ENCODE data around the gene TBPL1.

Gene TBPL1

GRCh38 chr6:134014588-134015137 lies 61.6 kb downstream of the TBPL1 start:
- H3K36me3 ChIP-seq (ENCODE audit: insufficient read depth, low read length) = no peaks in the 10 kb centered on the region
- H3K9me3 ChIP-seq (ENCODE audit: low read length) = peaks cover 2% of the 10 kb centered on the region
- H2AFZ ChIP-seq (ENCODE audit: low read depth, low read length) = no peak overlapping the region
- no peak overlapping the region for H3K4me3 ChIP-seq (ENCODE audit: low read length)
- H3K27me3 ChIP-seq (ENCODE audit: insufficient read depth, low read length) = no peaks in the 10 kb centered on the region
- H3K4me1 ChIP-seq (ENCODE audit: insufficient read depth, low read length) = no peaks in the 10 kb centered on the region

GRCh38 chr6:134015719-134016557 lies 62.9 kb downstream of the TBPL1 start:
- Histone ChIP-seq H3K36me3 (ENCODE audit: insufficient read depth, low read length) (no peaks in the 10 kb centered on the region), H3K9me3 (ENCODE audit: low read length) (peaks cover 2% of the 10 kb centered on the region), H3K4me3 (ENCODE audit: low read length) (no peak overlapping the region), H2AFZ (ENCODE audit: low read depth, low read length) (no peak overlapping the region), H3K27me3 (ENCODE audit: insufficient read depth, low read length) (no peaks in the 10 kb centered on the region), H3K4me1 (ENCODE audit: insufficient read depth, low read length) (no peaks in the 10 kb centered on the region)

- Histone ChIP-seq H3K36me3 (ENCODE audit: insufficient read depth, low read length) (no peaks in the 10 kb centered on the region), H2AFZ (ENCODE audit: low read depth, low read length) (no peak overlapping the region), H3K9me3 (ENCODE audit: low read length) (peaks cover 2% of the 10 kb centered on the region), H3K4me3 (ENCODE audit: low read length) (no peak overlapping the region), H3K27me3 (ENCODE audit: insufficient read depth, low read length) (no peaks in the 10 kb centered on the region), H3K4me1 (ENCODE audit: insufficient read depth, low read length) (no peaks in the 10 kb centered on the region)
Measured at GRCh38 chr6:134016558-134016814, 63.5 kb downstream of the TBPL1 start.

GRCh38 chr6:134020071-134020470 lies 67.0 kb downstream of the TBPL1 start:
- Histone ChIP-seq H3K9me3 (ENCODE audit: low read length) (peaks cover 2% of the 10 kb centered on the region), H2AFZ (ENCODE audit: low read depth, low read length) (no peak overlapping the region), H3K27me3 (ENCODE audit: insufficient read depth, low read length) (no peaks in the 10 kb centered on the region)

GRCh38 chr6:134020543-134020942 lies 67.5 kb downstream of the TBPL1 start:
- H2AFZ ChIP-seq (ENCODE audit: low read depth, low read length) = no peak overlapping the region
- no peaks in the 10 kb centered on the region for H3K4me1 ChIP-seq (ENCODE audit: insufficient read depth, low read length)
- peaks cover 2% of the 10 kb centered on the region for H3K9me3 ChIP-seq (ENCODE audit: low read length)
- no peaks in the 10 kb centered on the region for H3K27me3 ChIP-seq (ENCODE audit: insufficient read depth, low read length)
- no peaks in the 10 kb centered on the region for H3K36me3 ChIP-seq (ENCODE audit: insufficient read depth, low read length)
- H3K4me3 ChIP-seq (ENCODE audit: low read length) = no peak overlapping the region

More at GRCh38 chr6:134020071-134020470, 67.0 kb downstream of the TBPL1 start:
- Histone ChIP-seq H3K4me1 (ENCODE audit: insufficient read depth, low read length) (no peaks in the 10 kb centered on the region), H3K4me3 (ENCODE audit: low read length) (no peak overlapping the region), H3K36me3 (ENCODE audit: insufficient read depth, low read length) (no peaks in the 10 kb centered on the region)

GRCh38 chr6:134020968-134021367 lies 67.9 kb downstream of the TBPL1 start:
- no peaks in the 10 kb centered on the region for H3K4me1 ChIP-seq (ENCODE audit: insufficient read depth, low read length)
- H3K4me3 ChIP-seq (ENCODE audit: low read length) = no peak overlapping the region
- H3K36me3 ChIP-seq (ENCODE audit: insufficient read depth, low read length) = no peaks in the 10 kb centered on the region
- H2AFZ ChIP-seq (ENCODE audit: low read depth, low read length) = no peak overlapping the region
- no peaks in the 10 kb centered on the region for H3K27me3 ChIP-seq (ENCODE audit: insufficient read depth, low read length)
- peaks cover 2% of the 10 kb centered on the region for H3K9me3 ChIP-seq (ENCODE audit: low read length)

GRCh38 chr6:134021396-134022122 lies 68.5 kb downstream of the TBPL1 start:
- H3K4me1 ChIP-seq (ENCODE audit: insufficient read depth, low read length) = no peaks in the 10 kb centered on the region
- H2AFZ ChIP-seq (ENCODE audit: low read depth, low read length) = no peak overlapping the region

GRCh38 chr6:134022650-134023049 lies 69.6 kb downstream of the TBPL1 start:
- H3K4me3 ChIP-seq (ENCODE audit: low read length) = no peak overlapping the region
- no peak overlapping the region for H2AFZ ChIP-seq (ENCODE audit: low read depth, low read length)

More at GRCh38 chr6:134021396-134022122, 68.5 kb downstream of the TBPL1 start:
- H3K27me3 ChIP-seq (ENCODE audit: insufficient read depth, low read length) = no peaks in the 10 kb centered on the region
- H3K4me3 ChIP-seq (ENCODE audit: low read length) = no peak overlapping the region
- H3K9me3 ChIP-seq (ENCODE audit: low read length) = peaks cover 2% of the 10 kb centered on the region
- H3K36me3 ChIP-seq (ENCODE audit: insufficient read depth, low read length) = no peaks in the 10 kb centered on the region

GRCh38 chr6:134026597-134026996 lies 73.6 kb downstream of the TBPL1 start:
- H2AFZ ChIP-seq (ENCODE audit: low read depth, low read length) = no peak overlapping the region
- no peaks in the 10 kb centered on the region for H3K27me3 ChIP-seq (ENCODE audit: insufficient read depth, low read length)
- H3K9me3 ChIP-seq (ENCODE audit: low read length) = no peaks in the 10 kb centered on the region
- no peak overlapping the region for H3K4me3 ChIP-seq (ENCODE audit: low read length)
- peaks cover 5% of the 10 kb centered on the region for H3K36me3 ChIP-seq (ENCODE audit: insufficient read depth, low read length)
- H3K4me1 ChIP-seq (ENCODE audit: insufficient read depth, low read length) = no peaks in the 10 kb centered on the region

More at GRCh38 chr6:134022650-134023049, 69.6 kb downstream of the TBPL1 start:
- Histone ChIP-seq H3K4me1 (ENCODE audit: insufficient read depth, low read length) (no peaks in the 10 kb centered on the region), H3K36me3 (ENCODE audit: insufficient read depth, low read length) (no peaks in the 10 kb centered on the region), H3K9me3 (ENCODE audit: low read length) (peaks cover 2% of the 10 kb centered on the region), H3K27me3 (ENCODE audit: insufficient read depth, low read length) (no peaks in the 10 kb centered on the region)

- Histone ChIP-seq H3K9me3 (ENCODE audit: low read length) (no peaks in the 10 kb centered on the region), H3K27me3 (ENCODE audit: insufficient read depth, low read length) (no peaks in the 10 kb centered on the region), H2AFZ (ENCODE audit: low read depth, low read length) (no peak overlapping the region), H3K36me3 (ENCODE audit: insufficient read depth, low read length) (peaks cover 5% of the 10 kb centered on the region), H3K4me3 (ENCODE audit: low read length) (no peak overlapping the region), H3K4me1 (ENCODE audit: insufficient read depth, low read length) (no peaks in the 10 kb centered on the region)
Measured at GRCh38 chr6:134028438-134028837, 75.4 kb downstream of the TBPL1 start.

GRCh38 chr6:134029495-134030455 lies 76.8 kb downstream of the TBPL1 start:
- Histone ChIP-seq H3K36me3 (ENCODE audit: insufficient read depth, low read length) (peaks cover 5% of the 10 kb centered on the region), H3K27me3 (ENCODE audit: insufficient read depth, low read length) (no peaks in the 10 kb centered on the region), H2AFZ (ENCODE audit: low read depth, low read length) (no peak overlapping the region), H3K9me3 (ENCODE audit: low read length) (no peaks in the 10 kb centered on the region), H3K4me3 (ENCODE audit: low read length) (no peak overlapping the region), H3K4me1 (ENCODE audit: insufficient read depth, low read length) (no peaks in the 10 kb centered on the region)

- H3K36me3 ChIP-seq (ENCODE audit: insufficient read depth, low read length) = peaks cover 5% of the 10 kb centered on the region
- H2AFZ ChIP-seq (ENCODE audit: low read depth, low read length) = no peak overlapping the region
- no peaks in the 10 kb centered on the region for H3K27me3 ChIP-seq (ENCODE audit: insufficient read depth, low read length)
- no peak overlapping the region for H3K4me3 ChIP-seq (ENCODE audit: low read length)
- H3K4me1 ChIP-seq (ENCODE audit: insufficient read depth, low read length) = no peaks in the 10 kb centered on the region
- no peaks in the 10 kb centered on the region for H3K9me3 ChIP-seq (ENCODE audit: low read length)
Measured at GRCh38 chr6:134031696-134032255, 78.8 kb downstream of the TBPL1 start.

Measured in neuron (in vitro differentiated cells).